Measurements from ENCODE around the gene BAIAP3.

BAIAP3 gene

GRCh38 chr16:1390239-1390779 lies 56.9 kb downstream of the BAIAP3 start:
- no peak for TF ChIP-seq CTCF (IDR thresholded peaks at IDR 0.05)

DNA sequence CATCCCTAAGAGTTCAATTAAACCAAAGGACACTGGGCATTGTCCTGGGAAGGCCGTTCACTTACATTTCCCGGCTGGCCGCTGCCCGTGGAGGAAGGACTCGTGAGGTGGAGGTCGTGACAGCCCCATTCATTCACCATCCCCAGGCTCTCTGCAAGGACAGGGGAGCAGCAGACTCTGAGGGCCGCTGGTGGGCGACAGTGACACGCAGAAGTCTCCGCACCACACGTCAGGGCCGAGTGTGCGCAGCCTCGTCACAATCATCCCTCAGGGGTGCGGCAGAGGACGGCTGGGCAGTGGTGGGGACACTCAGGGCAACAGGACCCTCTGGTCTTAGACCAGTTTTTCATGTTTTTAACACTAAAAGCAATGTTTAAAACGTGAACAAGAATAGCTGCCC lies 59.4 kb downstream of the BAIAP3 start:
- no peak for TF ChIP-seq CTCF (IDR thresholded peaks at IDR 0.05)

- no peak for TF ChIP-seq CTCF (IDR thresholded peaks at IDR 0.05)
Measured at GRCh38 chr16:1393613-1394176, 60.2 kb downstream of the BAIAP3 start.

DNA sequence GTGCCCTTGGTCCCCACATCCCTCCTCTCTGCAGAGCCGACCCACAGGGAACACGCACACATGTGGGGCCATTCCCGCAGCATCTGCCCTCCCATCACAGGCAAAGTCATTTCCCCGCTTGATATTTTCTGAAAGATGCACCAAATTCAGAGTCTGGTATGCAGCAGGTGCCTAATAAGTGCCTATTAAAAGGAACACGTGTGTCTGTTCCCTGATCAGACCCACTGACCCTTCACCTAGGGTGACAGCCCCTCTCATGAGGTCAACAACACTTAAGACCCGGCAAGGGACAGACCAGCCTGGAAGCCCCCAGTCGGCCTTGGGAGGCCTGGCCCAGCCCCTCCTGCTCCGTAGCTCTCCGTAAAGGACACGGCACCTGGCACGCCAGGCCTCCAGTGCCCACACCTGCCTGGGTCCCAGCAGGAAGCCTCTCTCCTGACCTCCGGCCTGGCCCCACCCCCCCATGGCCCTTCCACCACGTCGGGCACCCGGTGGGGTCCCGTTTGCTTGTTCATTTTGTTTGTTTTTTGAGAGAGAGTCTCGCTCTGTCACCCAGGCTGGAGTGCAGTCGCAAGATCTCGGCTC lies 61.0 kb downstream of the BAIAP3 start:
- no peak for TF ChIP-seq CTCF (IDR thresholded peaks at IDR 0.05)

- no peak for TF ChIP-seq CTCF (IDR thresholded peaks at IDR 0.05)
Measured at GRCh38 chr16:1395444-1396031, 62.1 kb downstream of the BAIAP3 start.

DNA sequence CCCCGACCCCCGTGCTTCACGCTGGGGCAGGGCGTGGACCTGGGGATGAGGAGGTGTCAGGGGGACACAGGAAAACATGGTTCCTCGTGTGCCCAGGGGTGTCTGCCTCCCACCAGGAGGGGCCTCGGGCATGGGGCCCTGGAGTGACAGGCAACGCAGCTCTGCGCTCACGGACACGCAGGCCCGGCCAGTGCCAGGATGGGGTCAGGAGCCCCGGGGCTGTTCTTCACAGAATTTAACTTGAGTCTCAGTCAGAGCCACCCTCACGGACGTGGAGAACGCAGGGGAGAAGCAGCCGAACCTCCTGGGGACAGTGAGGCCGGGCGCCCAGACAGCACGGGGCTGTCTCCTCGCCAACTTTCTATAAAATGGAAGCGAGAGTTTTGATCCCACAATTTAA lies 64.3 kb downstream of the BAIAP3 start:
- no peak for TF ChIP-seq CTCF (IDR thresholded peaks at IDR 0.05)

DNA sequence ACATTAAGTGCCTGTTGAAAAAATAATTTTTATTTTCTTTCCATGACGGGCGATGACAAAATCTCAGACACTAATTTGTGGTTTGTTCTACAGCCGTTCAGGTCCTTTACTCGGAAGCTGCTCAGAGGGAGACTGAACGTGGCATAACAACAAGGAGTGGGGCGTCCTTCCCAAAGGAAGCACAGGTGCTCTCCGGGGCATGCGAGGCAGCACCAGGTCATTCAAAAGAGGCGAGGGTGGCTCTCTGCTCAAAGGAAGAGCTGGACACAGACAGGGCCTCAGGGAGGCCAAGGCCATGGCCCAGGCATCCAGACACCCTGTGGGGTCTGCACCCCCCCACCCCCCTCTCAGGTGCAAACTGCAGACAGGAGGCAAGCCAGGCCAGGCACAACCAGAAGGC lies 64.9 kb downstream of the BAIAP3 start:
- no peak for TF ChIP-seq CTCF (IDR thresholded peaks at IDR 0.05)
